ENCODE data around the gene IQSEC1.

IQSEC1 gene

GRCh38 chr3:13066834-13067233 lies 6.4 kb downstream of the IQSEC1 start:
- no peak for DNase-seq

GRCh38 chr3:13066236-13066635 lies 7.0 kb downstream of the IQSEC1 start:
- DNase-seq, result no peak

DNA sequence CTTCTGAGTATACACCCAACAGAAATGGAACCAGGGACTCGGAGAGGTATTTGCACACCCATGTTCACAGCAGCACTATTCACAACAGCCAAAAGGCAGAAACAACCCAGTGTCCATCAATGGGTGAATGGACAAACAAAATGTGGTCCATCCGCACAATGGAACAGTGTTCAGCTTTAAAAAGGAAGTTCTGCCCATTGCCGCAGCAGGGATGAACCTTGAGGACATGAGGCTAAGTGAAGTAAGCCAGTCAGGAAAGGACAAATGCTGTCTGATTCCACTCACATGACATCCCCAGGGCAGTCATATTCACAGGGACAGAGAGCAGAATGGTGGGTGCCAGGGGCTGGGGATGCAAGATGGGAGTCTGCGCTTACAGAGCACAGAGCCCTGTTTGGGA lies 7.5 kb downstream of the IQSEC1 start:
- DNase-seq, result no peak

DNA sequence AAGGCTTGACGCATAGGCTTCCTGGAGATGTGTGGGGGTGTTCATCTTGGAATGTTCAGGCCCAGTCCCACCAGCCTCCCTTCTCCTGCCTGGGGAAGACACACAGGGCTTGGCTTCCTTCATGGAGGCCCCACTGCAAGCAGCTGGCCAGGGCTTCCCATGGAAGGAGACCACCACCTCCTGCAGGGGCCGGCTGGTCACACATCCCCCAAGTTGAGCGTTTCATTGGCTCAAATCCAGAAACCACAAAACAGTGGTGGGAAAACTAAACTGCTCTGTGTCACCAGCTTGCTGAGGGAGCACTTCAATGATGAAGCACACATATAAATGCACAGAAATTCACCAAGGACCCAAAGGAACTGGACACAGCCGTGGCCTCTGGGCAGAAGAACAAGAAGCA lies 8.3 kb downstream of the IQSEC1 start:
- no peak for DNase-seq

DNA sequence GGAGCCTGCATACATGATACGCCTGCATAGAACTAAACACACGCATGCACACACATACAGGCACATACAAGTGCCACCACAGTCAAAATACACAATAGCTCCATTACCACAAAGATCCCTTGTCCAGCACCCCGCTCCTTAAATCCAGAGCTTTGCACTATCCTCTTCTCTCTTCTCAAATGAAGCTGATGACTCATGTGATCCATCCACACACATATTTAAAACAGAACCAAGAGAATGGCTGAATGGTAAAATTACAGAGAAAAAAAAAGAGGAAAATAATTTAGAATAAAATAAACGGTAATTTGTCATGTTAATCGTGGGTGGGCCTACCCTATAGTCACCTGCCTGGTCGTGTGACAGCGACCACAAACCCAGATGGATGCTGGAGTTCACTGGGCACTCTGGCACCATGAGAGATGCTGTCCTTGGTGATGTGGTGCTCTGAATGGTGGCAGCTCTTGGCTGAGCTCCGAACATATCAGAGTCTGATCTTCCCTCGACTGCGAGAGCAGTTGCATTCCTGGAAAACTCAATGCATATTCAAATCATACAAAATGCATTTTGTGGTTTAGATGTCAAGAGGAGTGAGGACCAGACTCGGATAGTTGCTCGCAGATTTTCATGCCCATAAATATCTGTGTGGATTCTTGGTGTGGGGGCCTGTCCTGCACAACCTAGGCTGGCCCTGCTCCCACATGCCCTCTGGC lies 8.9 kb downstream of the IQSEC1 start:
- no peak for DNase-seq

DNA sequence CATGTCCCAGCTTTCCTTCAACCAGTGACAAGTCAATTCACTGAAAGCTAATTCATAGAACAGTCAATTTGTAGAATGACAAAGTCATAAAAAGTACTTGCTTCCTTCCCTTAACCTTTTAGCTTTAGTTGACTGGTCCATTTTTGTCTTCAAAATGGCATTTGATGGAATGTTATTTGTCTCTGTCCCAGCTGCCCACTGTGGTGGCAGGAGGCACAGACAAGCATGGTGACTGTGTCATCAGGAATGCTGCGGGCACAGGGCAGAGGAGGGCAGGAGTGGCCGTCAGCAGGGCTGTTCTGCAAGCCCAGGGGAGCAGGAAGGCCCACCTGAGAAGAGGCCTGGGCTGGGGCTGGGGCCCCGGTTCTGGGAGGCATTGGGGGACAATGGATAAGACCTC lies 10.0 kb downstream of the IQSEC1 start:
- DNase-seq, result no peak

DNA sequence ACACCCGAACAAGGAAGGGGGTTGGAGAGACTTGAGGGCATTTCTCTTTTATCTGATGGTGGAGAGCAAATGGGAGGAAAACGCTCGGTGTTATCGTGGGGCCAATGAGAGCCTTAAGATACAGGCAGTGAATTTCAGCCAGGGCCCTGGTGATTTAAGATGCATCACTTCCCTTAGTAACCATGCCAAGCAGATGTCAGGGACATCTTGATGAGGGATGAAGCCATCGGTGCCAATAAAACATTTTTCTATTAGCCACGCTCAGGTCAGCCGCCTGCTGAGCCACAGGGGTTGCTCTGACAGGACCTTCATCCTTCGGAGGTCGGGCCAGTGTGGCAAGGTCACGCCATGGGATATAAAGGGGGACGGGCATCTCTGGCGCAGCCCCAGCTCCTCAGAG lies 10.6 kb downstream of the IQSEC1 start:
- no peak for DNase-seq

GRCh38 chr3:13060341-13060910 lies 12.8 kb downstream of the IQSEC1 start:
- no peak for DNase-seq

GRCh38 chr3:13058346-13059120 lies 14.7 kb downstream of the IQSEC1 start:
- no peak for DNase-seq

GRCh38 chr3:13057282-13058040 lies 15.8 kb downstream of the IQSEC1 start:
- no peak for DNase-seq

DNA sequence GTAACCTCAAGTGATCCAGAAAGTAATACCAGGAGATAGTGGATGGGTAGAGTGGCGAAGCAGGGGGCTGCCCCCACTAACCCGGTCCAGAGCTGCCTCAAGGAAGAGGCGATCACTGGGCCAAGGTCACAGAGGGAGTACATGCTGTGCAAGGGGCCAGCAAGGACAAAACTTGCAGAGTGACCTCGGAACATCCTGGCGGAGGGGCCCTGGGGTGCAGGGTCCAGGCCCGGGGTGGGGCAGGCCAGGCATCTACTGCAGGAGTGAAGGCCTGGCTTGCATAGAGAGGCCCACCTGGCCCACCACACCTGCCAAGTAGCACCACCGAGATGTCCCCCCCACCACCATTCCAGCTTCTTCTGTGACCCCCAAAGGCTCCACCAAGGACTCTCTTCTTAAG lies 17.6 kb downstream of the IQSEC1 start:
- no peak for DNase-seq

- no peak for DNase-seq
Observed at GRCh38 chr3:13054341-13055285, 18.6 kb downstream of the IQSEC1 start.

GRCh38 chr3:13053893-13054292 lies 19.3 kb downstream of the IQSEC1 start:
- DNase-seq, result no peak

GRCh38 chr3:13053420-13053819 lies 19.8 kb downstream of the IQSEC1 start:
- DNase-seq, result no peak

DNA sequence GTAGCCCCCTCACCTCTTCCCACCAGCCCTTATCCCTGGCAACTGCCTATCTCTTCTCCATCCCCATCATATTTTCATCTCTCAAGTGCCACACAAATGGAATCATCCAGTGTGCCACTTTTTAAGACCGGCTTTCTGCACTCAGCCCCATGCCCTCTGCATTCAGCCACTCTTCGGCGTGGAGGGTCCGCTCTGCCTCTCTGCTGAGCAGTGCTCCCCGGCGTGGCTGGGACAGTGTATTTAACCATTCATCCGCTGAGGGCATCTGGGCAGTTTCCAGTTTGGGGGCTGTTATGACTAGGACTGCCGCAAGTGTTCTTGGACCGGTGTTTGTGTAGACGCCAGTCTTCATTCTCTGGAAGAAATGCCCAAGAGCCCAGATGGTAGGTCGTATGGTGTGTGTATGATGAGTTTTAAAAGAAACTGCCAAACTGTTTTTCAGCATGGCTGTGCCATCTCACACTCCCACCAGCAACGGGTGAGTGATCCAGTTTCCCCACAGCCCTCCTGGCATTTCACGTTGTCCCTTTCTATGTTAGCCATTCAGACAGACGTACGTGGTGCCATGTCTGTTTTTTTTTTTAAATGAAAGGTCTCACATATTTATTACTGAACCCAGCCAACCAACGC lies 20.9 kb downstream of the IQSEC1 start:
- no peak for DNase-seq

DNA sequence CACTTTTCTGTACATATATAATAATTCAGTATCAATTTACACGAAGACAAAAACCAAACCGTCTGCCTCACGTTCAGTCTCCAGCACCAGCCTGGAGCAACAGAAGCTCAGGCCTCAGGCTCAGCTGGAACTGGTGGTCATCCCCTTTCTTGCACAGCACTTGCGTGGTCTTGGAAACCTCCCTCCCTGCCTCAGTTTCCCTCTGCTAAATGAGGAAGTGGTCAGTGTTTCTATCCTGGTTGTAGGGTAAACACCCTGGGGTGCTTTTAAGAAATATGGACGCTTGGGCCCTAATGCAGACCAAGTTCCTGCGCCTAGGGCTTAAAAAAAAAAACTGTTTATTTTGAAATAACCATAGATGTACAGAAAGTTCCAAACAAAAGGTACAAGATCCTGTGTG lies 21.6 kb downstream of the IQSEC1 start:
- DNase-seq, result no peak

DNA sequence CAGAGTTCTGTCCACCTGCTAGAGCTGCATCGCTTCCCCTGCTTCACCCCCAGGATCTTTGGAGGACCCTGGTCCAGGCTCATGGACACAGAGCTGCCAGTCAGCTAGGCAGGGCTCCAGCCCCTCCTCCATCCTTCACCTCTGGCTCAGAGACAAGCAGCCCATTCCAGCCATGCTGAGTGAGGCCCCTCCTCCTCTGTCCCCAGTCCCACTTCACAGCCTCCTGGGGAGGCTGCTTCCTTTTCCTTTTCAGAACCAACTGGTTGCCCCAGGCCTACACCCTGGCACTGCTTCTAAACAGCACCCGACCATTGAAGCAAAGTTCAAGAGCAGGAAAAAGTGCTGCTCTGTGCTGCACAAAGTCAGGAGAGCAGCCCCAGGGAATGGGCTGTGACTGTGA lies 22.2 kb downstream of the IQSEC1 start:
- no peak for DNase-seq

DNA sequence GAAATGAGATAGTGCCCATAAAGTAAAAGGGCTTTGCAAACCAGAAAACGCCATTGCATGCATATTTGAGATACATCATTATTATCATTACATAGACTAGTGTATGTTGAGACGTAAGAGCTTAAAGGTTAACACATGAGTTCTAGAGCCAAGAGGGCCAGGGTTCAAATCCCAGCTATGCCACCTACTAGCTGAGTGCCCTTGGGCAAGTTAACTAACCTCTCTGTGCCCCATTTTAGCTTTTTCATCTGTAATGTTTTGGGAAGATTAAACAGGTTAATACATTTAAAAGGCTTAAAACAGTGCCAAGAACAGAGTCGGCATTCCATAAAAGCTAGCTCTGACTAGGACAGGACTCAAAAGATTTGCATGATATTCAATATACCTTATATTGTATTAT lies 22.8 kb downstream of the IQSEC1 start:
- DNase-seq, result no peak

DNA sequence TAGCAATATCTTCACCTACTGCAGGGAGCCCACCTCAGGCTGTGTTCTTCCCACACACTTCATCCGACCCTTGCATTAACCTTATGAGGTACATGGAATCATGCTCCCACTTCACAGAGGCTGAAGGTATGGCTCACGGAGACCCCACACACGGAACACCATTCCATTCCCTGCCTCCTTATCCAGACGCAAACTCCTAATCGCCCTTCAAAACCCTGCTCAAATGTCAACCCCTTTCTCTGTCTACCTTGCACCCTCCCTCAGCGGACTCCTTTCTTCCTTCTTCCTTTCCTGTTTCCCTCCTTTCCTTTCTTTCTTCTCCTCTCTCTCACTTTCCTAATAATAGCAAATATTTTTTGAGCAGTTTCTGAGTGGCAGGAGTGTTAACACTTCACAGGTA lies 23.8 kb downstream of the IQSEC1 start:
- DNase-seq, result no peak

DNA sequence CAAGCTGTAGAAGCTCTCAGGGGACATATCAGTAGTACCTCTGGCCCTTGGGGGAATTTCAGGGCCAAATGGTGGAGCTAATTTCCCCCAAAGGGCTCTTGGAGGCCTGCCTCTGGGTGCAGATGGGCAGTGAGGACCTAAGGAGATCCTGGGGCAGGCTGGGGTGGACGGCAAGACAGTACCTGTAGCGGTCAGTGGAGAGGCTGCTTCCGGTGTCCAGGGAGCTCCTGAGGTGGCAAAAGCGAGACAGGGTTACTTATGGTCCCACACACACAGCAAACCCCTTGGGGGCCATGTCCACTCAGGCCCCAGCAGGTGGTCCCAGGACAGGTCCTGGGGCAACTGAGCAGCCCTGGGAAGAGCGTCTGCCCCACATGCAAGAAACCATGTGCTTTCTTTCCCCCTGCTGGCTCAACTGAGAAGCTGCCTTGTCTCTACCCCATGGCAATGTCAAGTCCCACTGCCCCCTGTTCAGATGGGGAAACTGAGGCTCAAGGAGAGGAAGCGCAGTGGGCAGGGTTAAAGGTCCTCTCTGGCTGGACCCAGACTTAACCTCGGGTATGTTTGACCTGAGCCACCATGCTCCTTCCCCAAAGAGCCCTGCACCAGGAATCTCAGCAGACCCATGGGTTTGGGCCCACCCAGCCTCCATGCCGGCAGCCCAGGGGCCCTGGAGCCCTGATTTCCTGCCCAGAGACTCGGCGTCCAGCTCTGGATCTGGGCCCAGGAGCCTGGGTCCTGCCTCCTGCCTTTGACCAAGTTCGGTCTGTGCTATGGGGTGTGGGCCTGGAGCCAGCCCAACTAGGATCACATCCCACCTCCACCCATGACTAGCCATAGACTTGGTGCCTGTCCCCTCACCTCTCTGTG lies 25.7 kb downstream of the IQSEC1 start:
- no peak for DNase-seq

Measured in activated T-cell treated with anti-CD3 and anti-CD28 coated beads for 4 hours (primary cell).